Thyroid gland (tissue), 4 donors: ENCODE measurements around the gene CHST13. TPM values are rescaled to one million over a fixed set of nuclear protein-coding genes. Genes with fewer than 3 reads are reported as not detected.

Source experiments
- DNase-seq, 2 donors: peaks; one replicate each; pipeline ENCODE4 v3.0.0-alpha.2; 2019
- H3K27ac ChIP-seq, 3 donors: fragments of 200-600 bp; sonication (generic); 1 replicate in 2 of 3; 2 replicates in 1 of 3; pipeline ENCODE4 v1.5.1; 2016 to 2019; ENCODE audit warnings: mild to moderate bottlenecking in 1 of 3, moderate library complexity in 1 of 3
- H3K27me3 ChIP-seq: fragments of 200-600 bp; sonication (generic); one replicate; pipeline ENCODE4 v1.5.1; 2019
- H3K36me3 ChIP-seq, 2 donors: fragments of 200-600 bp; sonication (generic); one replicate each; pipeline ENCODE4 v1.5.1; 2016 to 2019
- H3K4me1 ChIP-seq, 2 donors: fragments of 200-600 bp; sonication (generic); one replicate each; pipeline ENCODE4 v1.5.1; 2017 to 2019
- H3K4me3 ChIP-seq, 3 donors: fragments of 200-600 bp; sonication (generic); replicated peaks in 1 of 3; 1 replicate in 2 of 3; 2 replicates in 1 of 3; pipeline ENCODE4 v1.5.1; 2016; ENCODE audit warnings: mild to moderate bottlenecking in 1 of 3
- H3K9me3 ChIP-seq: fragments of 200-600 bp; sonication (generic); one replicate; pipeline ENCODE4 v1.5.1; 2017
- CTCF ChIP-seq, 6 experiments: fragments of 200-600 bp in 3 of 6; fragments of 450-650 bp in 3 of 6; sonication (generic) in 3 of 6; IDR thresholded peaks; one replicate each; pipeline ENCODE4 v1.5.1; 2016 to 2019; ENCODE audit warnings: antibody characterized with exemption in 6 of 6, mild to moderate bottlenecking in 2 of 6, inconsistent platforms in 1 of 6, moderate library complexity in 1 of 6
- POLR2A ChIP-seq, 2 donors: fragments of 450-650 bp; IDR thresholded peaks; one replicate each; pipeline ENCODE4 v1.6.1; 2017; ENCODE audit warnings: antibody characterized with exemption in 2 of 2, mild to moderate bottlenecking in 2 of 2, moderate library complexity in 1 of 2
- WGBS, 2 donors: methylation state at CpG; one replicate each; pipeline ENCODE4 v1.1.5; 2017; 5-methylcytosine and 5-hydroxymethylcytosine counted together
- intact Hi-C: fragments of 100-400 bp; cut with DNase I; formaldehyde crosslinking; loops from one replicate; pipeline ENCODE4 v1.15.1; 2023
- total RNA-seq, 4 donors: library from RNA; depleted of rRNA; stranded (reverse); fragments of >200 nt; gene quantifications; one replicate each; pipeline ENCODE4 v1.2.3, GENCODE V29; 2016

The CHST13 gene, protein sequence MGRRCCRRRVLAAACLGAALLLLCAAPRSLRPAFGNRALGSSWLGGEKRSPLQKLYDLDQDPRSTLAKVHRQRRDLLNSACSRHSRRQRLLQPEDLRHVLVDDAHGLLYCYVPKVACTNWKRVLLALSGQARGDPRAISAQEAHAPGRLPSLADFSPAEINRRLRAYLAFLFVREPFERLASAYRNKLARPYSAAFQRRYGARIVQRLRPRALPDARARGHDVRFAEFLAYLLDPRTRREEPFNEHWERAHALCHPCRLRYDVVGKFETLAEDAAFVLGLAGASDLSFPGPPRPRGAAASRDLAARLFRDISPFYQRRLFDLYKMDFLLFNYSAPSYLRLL
- under 1 TPM in 2 of 4 donors, not detected in 2; 0.13 to 0.56 TPM for total RNA-seq

GRCh38 chr3:126523745-126524428 is at the start of gene CHST13:
Gene CHST13 (plus strand): TSS chr3:126524155. CDS start chr3:126524333, 178 bp downstream.
- WGBS, 2 donors = 7 to 45% methylated on average over 8 to 11 of the region's 56 CpGs
- Histone ChIP-seq H3K27ac (no peak within 1 kb of the TSS), H3K4me1 (peaks cover 0 to 8% of the 10 kb centered on the region in 2 donors), H3K27me3 (no peaks in the 10 kb centered on the region), H3K9me3 (no peaks in the 10 kb centered on the region), H3K36me3 (no peaks in the 10 kb centered on the region), H3K4me3 (peak within 1 kb of the TSS in 1 of 3 donors; percentile 14)
- DNase-seq = peak; percentile 32 to 42
- TF ChIP-seq CTCF (IDR thresholded peaks at IDR 0.05) (no peak), POLR2A (IDR thresholded peaks at IDR 0.05) (no peak)
- intact Hi-C loops = loop anchor here (5.0 kb wide), 1 partner anchor 1023 kb away; no protein-coding TSS in a partner anchor

- TF ChIP-seq POLR2A (IDR thresholded peaks at IDR 0.05) (peak in 1 of 2 donors; percentile 1), CTCF (IDR thresholded peaks at IDR 0.05) (peak in 2 of 6 experiments; percentile 15 to 17)
- Histone ChIP-seq H3K27me3 (no peaks in the 10 kb centered on the region), H3K27ac (peak overlapping the region; percentile 38 to 90 (median 85)), H3K36me3 (peaks cover 17 to 18% of the 10 kb centered on the region in 2 donors), H3K9me3 (no peaks in the 10 kb centered on the region), H3K4me3 (peak overlapping the region in 2 of 3 donors; percentile 57 to 60), H3K4me1 (peaks cover 31 to 34% of the 10 kb centered on the region in 2 donors)
- 19 to 37% methylated on average over 14 to 26 of the region's 72 CpGs for WGBS, 2 donors
- intact Hi-C loops = loop anchor here (10.0 kb wide), 1 partner anchor 210 kb away; no protein-coding TSS in a partner anchor
- DNase-seq = peak; percentile 78 to 82
Measured at GRCh38 chr3:126474498-126475412, 49.2 kb upstream of the CHST13 start.

DNA sequence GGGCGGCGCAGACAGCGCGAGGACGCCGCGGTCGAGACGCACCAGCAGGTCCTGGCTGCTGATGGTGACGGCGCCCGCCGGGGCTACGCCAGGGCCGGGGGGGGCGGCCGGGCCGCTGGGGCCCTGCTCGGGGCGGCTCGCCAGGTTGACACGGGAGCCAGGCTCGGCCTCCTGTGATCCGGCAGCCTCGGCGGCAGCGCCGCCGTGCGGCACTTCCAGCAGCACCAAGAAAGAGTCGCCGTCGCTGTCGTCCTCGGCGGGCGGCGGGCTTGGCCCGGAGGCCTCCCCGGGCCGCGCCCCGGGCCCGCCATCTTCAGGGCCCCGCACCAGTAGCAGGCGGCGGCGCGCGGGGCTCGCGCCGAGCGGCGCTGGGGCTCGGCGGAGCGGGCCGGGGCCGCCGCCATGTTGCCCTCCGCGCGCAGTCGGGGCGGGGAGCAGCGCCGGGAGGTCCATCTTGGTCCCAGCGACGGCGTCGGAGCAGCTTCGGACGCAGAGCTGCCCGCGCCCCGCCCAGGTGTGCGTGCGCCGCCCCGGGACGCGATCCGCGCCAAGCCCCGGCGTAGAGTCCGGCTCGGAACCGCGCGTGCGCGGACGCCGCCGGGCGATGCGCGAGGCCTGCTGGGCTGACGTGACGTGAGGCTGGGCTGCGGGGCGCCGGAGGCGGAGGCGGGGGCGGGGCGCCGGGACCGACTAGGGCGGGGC is 48.4 kb upstream of the CHST13 start, which contains the start of gene ZXDC:
ZXDC (minus strand) TSS at position 479 of the 702 bp plus-strand sequence; CDS start at position 453, 26 bp downstream.
- peak within 1 kb of the TSS; percentile 56 to 90 (median 85) for H3K27ac ChIP-seq
- peak; percentile 96 for DNase-seq
- intact Hi-C loops = loop anchor here (10.0 kb wide), 1 partner anchor 211 kb away; no protein-coding TSS in a partner anchor
- H3K27me3 ChIP-seq = no peaks in the 10 kb centered on the region
- H3K9me3 ChIP-seq = no peaks in the 10 kb centered on the region
- peaks cover 9 to 10% of the 10 kb centered on the region in 2 donors for H3K36me3 ChIP-seq
- peak within 1 kb of the TSS; percentile 37 to 61 (median 60) for H3K4me3 ChIP-seq
- WGBS, 2 donors = 0% methylated on average over 9 of the region's 112 CpGs; no CpG with 5 or more reads in 1 of the 2 donors
- TF ChIP-seq CTCF (IDR thresholded peaks at IDR 0.05) = peak in 3 of 6 experiments; percentile 32 to 51 (median 50)
- peak; percentile 87 to 93 for TF ChIP-seq POLR2A (IDR thresholded peaks at IDR 0.05)
- H3K4me1 ChIP-seq = peaks cover 31 to 34% of the 10 kb centered on the region in 2 donors
